Kidney epithelial cell (primary cell): Measurements from ENCODE around the gene ZNF598. TPM values are rescaled to one million over a fixed set of nuclear protein-coding genes. Genes with fewer than 3 reads are reported as not detected.

Source experiments
- DNase-seq: peaks from one replicate; pipeline ENCODE4 v3.0.0-alpha.2; 2010; ENCODE audit warnings: low read depth
- H3K27me3 ChIP-seq: 2 replicates; pipeline ENCODE4 v1.6.0; 2011; ENCODE audit warnings: low read length; ENCODE audit not compliant: control insufficient read depth, insufficient read depth
- H3K36me3 ChIP-seq: 2 replicates; pipeline ENCODE4 v1.5.1; 2011; ENCODE audit warnings: low read length; ENCODE audit not compliant: control insufficient read depth, insufficient read depth
- H3K4me3 ChIP-seq: 2 replicates; pipeline ENCODE4 v1.5.1; 2011; ENCODE audit warnings: low read depth, mild to moderate bottlenecking, control low read depth, low read length
- CTCF ChIP-seq: IDR thresholded peaks from 2 replicates; pipeline ENCODE4 v1.5.1; 2011; ENCODE audit warnings: mild to moderate bottlenecking, moderate library complexity, low read length, control low read depth, inconsistent platforms; ENCODE audit not compliant: insufficient read depth, poor library complexity, severe bottlenecking
- total RNA-seq: library from RNA; depleted of rRNA; stranded (reverse); fragments of >200 nt; gene quantifications from 2 replicates; pipeline ENCODE4 v1.2.3, GENCODE V29; 2015

Gene ZNF598
- total RNA-seq, 1 donor from 2014 or later, result 57.7 TPM

DNA sequence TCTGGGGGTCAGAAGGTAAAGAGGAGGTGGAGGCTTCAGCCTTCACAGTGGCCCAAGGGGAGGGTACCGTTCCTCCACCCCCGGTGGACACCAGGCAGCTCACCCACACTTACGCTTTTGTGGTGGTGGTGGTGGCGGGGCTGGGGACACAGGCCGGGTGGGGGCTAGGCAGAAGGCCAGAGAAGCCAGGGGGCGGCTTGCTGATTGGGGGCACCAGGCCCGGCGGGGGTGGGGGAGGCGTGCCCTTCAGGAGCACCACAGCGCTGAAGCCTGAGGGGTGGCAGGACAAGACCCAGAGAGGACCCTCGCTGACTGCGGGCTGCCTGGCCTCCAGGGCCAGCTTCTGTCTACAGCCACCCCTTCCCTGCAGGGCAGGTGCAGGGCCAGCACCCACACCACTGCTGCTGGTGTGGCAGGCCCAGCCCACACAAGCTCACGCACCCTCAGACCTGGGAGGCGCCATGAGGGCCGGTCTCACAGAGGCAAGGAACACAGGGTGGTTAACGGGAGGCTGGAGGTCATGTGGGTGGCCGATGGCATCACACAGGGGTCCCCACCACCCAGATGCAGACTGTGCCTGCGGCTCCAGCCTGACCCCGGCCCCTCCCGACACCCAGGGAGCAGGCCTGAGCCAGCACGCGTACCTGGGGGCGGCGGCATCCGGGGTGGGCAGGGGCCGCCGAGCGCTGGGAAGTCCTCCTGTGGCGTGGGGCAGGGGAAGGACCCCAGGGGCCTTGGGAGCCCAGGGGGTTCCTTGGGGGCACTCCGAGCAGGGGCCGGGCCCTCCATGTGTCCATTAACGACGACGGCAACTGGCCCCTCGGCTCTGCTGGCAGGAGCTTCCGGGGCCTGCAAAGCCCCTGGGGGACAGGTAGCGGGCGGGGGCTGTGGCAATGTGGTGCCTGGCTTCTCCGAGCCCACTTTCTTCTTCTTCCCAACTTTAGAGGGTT is 10.5 kb downstream of the ZNF598 start:
- peaks cover 2% of the 10 kb centered on the region for H3K36me3 ChIP-seq
- no peak for TF ChIP-seq CTCF
- DNase-seq, result no peak
- no peak overlapping the region for H3K4me3 ChIP-seq
- H3K27me3 ChIP-seq, result no peaks in the 10 kb centered on the region

GRCh38 chr16:1998360-1998835 is 11.2 kb downstream of the ZNF598 start:
- no peaks in the 10 kb centered on the region for H3K27me3 ChIP-seq
- peaks cover 2% of the 10 kb centered on the region for H3K36me3 ChIP-seq
- DNase-seq, result no peak
- no peak overlapping the region for H3K4me3 ChIP-seq
- TF ChIP-seq CTCF, result no peak

DNA sequence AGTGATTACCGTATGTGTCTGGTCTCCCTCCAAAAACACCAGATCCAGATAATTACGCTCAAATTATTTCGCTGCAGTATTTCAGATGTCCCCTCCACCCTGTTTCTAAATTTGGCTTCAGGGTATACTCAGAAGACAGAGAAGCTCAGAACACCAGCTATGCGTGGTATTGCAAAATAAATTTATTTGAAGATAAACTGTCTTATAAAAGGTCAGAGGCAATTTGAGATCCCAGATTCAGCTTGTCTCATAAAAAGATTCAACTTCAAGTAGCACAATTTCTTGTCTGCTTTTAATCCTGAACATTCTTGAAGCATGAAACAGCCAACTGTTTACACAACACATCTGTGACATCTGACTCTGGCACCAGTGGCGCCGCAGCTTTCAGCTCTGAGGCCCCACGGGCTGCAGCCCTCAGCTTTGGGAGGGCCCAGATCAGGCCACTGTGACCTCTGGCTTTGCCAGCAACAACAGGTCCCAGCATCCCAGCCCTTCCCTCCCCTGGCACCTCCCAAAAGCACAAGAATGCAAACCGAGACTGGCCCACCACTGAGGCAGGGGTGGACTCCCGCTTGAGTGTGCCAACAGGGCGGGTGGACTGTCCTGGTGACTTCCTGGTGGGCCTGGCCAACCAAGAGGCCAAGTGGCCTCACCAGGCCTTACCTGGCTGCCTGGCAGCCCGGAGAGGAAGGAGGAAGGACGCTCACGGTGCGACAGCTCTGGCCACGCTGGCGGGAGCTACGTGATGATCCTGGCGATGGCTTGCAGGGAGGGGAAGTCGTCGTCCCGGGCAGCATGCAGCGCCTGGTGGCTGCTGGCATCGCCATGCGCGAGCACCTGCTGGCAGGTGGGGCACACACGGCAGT is 11.9 kb downstream of the ZNF598 start:
- no peaks in the 10 kb centered on the region for H3K27me3 ChIP-seq
- no peak for DNase-seq
- peaks cover 2% of the 10 kb centered on the region for H3K36me3 ChIP-seq
- no peak overlapping the region for H3K4me3 ChIP-seq
- TF ChIP-seq CTCF, result no peak

DNA sequence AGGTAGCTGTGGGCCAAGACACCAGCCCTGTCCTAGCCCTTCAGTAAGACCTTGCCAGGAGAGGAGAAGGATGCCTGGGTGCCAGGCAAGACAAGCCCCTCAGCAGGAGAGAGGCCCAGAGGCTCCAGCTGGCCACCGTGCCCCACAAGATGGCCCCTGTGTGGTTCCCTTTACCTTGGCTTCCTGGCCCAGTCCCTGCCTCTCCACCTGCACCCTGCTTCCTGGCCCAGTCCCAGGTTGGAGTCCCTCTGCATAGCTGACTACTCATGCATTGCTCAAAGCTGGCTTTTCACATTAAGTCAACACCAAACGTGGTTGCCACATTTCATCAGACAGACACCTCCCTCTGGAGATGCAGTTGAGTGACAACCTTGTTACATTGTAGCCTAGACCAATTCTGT is 15.9 kb downstream of the ZNF598 start:
- no peak overlapping the region for H3K4me3 ChIP-seq
- H3K36me3 ChIP-seq, result no peaks in the 10 kb centered on the region
- DNase-seq, result peak; percentile 51
- TF ChIP-seq CTCF, result no peak
- peaks cover 25% of the 10 kb centered on the region for H3K27me3 ChIP-seq

- Histone ChIP-seq H3K36me3 (no peaks in the 10 kb centered on the region), H3K4me3 (no peak overlapping the region), H3K27me3 (peaks cover 29% of the 10 kb centered on the region)
- DNase-seq, result no peak
- no peak for TF ChIP-seq CTCF
These were observed 16.8 kb downstream of the ZNF598 start for GRCh38 chr16:1992704-1993317.
